ENCODE results near the gene FAM156A. TPM values are rescaled to one million over a fixed set of nuclear protein-coding genes. Genes with fewer than 3 reads are reported as not detected.
A peak's percentile ranks its signal among the peaks of the same experiment; 100 is the strongest.
"Not testable (repeated sequence)": the region's sequence is repeated elsewhere in the genome, so short reads cannot be mapped to it uniquely, and the experiment has no call there.

FAM156A gene
- polyA plus RNA-seq, 1 donor from 2014 or later: 66.6 TPM

- Histone ChIP-seq H3K4me3 (ENCODE audit: low read length) (peak overlapping the region; percentile 76), H3K27ac (ENCODE audit: low read length) (peak overlapping the region; percentile 98), H3K4me2 (ENCODE audit: low read length) (no peak overlapping the region), H3K79me2 (replicated peaks; ENCODE audit: insufficient read depth, low read length) (no peaks in the 10 kb centered on the region), H2AFZ (ENCODE audit: low read depth, low read length) (no peak overlapping the region), H3K36me3 (ENCODE audit: insufficient read depth, low read length) (no peaks in the 10 kb centered on the region), H3F3A (ENCODE audit: insufficient read depth, low read length, poor library complexity, severe bottlenecking) (no peaks in the 10 kb centered on the region), H3K9me3 (ENCODE audit: low read length) (no peaks in the 10 kb centered on the region), H3K9ac (ENCODE audit: low read length) (peak overlapping the region; percentile 92), H3K27me3 (ENCODE audit: insufficient read depth, low read depth, low read length) (no peaks in the 10 kb centered on the region), H3K9me2 (ENCODE audit: insufficient read depth, low read length) (no peaks in the 10 kb centered on the region), H4K20me1 (ENCODE audit: insufficient read depth) (no peaks in the 10 kb centered on the region)
- TF ChIP-seq EP300 (conservative IDR thresholded peaks at IDR 0.05; ENCODE audit: poor library complexity, severe bottlenecking) (no peak), SMC3 (conservative IDR thresholded peaks at IDR 0.05; ENCODE audit: poor library complexity) (no peak), EZH2 (IDR thresholded peaks at IDR 0.05; ENCODE audit: borderline replicate concordance, insufficient read depth, low read length, poor library complexity, severe bottlenecking) (no peak), POLR2AphosphoS5 (IDR thresholded peaks at IDR 0.05) (no peak), MXI1 (conservative IDR thresholded peaks at IDR 0.05; ENCODE audit: poor library complexity, severe bottlenecking) (no peak)
- TF ChIP-seq, protein P1, sequence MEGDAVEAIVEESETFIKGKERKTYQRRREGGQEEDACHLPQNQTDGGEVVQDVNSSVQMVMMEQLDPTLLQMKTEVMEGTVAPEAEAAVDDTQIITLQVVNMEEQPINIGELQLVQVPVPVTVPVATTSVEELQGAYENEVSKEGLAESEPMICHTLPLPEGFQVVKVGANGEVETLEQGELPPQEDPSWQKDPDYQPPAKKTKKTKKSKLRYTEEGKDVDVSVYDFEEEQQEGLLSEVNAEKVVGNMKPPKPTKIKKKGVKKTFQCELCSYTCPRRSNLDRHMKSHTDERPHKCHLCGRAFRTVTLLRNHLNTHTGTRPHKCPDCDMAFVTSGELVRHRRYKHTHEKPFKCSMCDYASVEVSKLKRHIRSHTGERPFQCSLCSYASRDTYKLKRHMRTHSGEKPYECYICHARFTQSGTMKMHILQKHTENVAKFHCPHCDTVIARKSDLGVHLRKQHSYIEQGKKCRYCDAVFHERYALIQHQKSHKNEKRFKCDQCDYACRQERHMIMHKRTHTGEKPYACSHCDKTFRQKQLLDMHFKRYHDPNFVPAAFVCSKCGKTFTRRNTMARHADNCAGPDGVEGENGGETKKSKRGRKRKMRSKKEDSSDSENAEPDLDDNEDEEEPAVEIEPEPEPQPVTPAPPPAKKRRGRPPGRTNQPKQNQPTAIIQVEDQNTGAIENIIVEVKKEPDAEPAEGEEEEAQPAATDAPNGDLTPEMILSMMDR (IDR thresholded peaks at IDR 0.05; ENCODE audit: poor library complexity, severe bottlenecking): no peak
Observed at GRCh38 chrX:52933213-52933612, 25.1 kb downstream of the FAM156A start.

GRCh38 chrX:52930214-52930613 is 28.1 kb downstream of the FAM156A start:
- H3K9me2 ChIP-seq (ENCODE audit: insufficient read depth, low read length); H3K79me2 ChIP-seq (replicated peaks; ENCODE audit: insufficient read depth, low read length); H3K27me3 ChIP-seq (ENCODE audit: insufficient read depth, low read depth, low read length); H3K9ac ChIP-seq (ENCODE audit: low read length); H4K20me1 ChIP-seq (ENCODE audit: insufficient read depth); H3K36me3 ChIP-seq (ENCODE audit: insufficient read depth, low read length); H3K4me3 ChIP-seq (ENCODE audit: low read length); H3K27ac ChIP-seq (ENCODE audit: low read length); H3K4me2 ChIP-seq (ENCODE audit: low read length); H3F3A ChIP-seq (ENCODE audit: insufficient read depth, low read length, poor library complexity, severe bottlenecking); H2AFZ ChIP-seq (ENCODE audit: low read depth, low read length); H3K9me3 ChIP-seq (ENCODE audit: low read length): not testable (repeated sequence)

GRCh38 chrX:52923781-52924241 is 34.5 kb downstream of the FAM156A start:
- Histone ChIP-seq H3K36me3 (ENCODE audit: insufficient read depth, low read length) (no peaks in the 10 kb centered on the region), H3K9me3 (ENCODE audit: low read length) (no peaks in the 10 kb centered on the region), H3K27ac (ENCODE audit: low read length) (no peak overlapping the region), H3K27me3 (ENCODE audit: insufficient read depth, low read depth, low read length) (no peaks in the 10 kb centered on the region), H3K4me3 (ENCODE audit: low read length) (no peak overlapping the region), H4K20me1 (ENCODE audit: insufficient read depth) (no peaks in the 10 kb centered on the region), H3K79me2 (replicated peaks; ENCODE audit: insufficient read depth, low read length) (no peaks in the 10 kb centered on the region), H2AFZ (ENCODE audit: low read depth, low read length) (no peak overlapping the region), H3K9ac (ENCODE audit: low read length) (no peak overlapping the region), H3K9me2 (ENCODE audit: insufficient read depth, low read length) (no peaks in the 10 kb centered on the region), H3K4me2 (ENCODE audit: low read length) (no peak overlapping the region), H3F3A (ENCODE audit: insufficient read depth, low read length, poor library complexity, severe bottlenecking) (no peaks in the 10 kb centered on the region)
- TF ChIP-seq SMC3 (conservative IDR thresholded peaks at IDR 0.05; ENCODE audit: poor library complexity) (no peak), EP300 (conservative IDR thresholded peaks at IDR 0.05; ENCODE audit: poor library complexity, severe bottlenecking) (no peak), REST (IDR thresholded peaks at IDR 0.05; ENCODE audit: borderline replicate concordance) (no peak), RAD21 (conservative IDR thresholded peaks at IDR 0.05) (no peak), TAF1 (IDR thresholded peaks at IDR 0.05; ENCODE audit: low read depth) (no peak), MXI1 (conservative IDR thresholded peaks at IDR 0.05; ENCODE audit: poor library complexity, severe bottlenecking) (no peak), EZH2 (IDR thresholded peaks at IDR 0.05; ENCODE audit: borderline replicate concordance, insufficient read depth, low read length, poor library complexity, severe bottlenecking) (no peak)
- TF ChIP-seq, protein P1 (IDR thresholded peaks at IDR 0.05; ENCODE audit: poor library complexity, severe bottlenecking): no peak

DNA sequence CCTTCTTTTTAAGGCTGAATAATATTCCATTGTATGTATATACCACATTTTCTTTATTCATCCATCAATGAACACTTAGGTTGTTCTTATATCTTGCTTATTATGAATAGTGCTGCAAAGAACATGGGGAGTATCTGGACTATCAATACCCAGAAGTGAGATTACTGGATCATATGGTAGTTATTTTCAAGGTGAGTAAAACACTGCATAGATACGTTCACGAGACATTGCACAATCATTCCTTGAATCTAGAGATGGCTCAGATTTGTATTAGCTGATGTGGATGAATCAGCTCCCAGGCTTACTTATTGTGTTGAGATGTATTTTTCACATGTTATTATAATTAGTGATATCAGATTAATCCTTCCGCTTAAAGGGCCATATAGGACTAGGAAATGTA is 43.6 kb downstream of the FAM156A start:
- not testable (repeated sequence) for H3K4me3 ChIP-seq (ENCODE audit: low read length); H3F3A ChIP-seq (ENCODE audit: insufficient read depth, low read length, poor library complexity, severe bottlenecking); H3K27me3 ChIP-seq (ENCODE audit: insufficient read depth, low read depth, low read length); H3K9me3 ChIP-seq (ENCODE audit: low read length); H3K9ac ChIP-seq (ENCODE audit: low read length); H3K27ac ChIP-seq (ENCODE audit: low read length); H3K4me2 ChIP-seq (ENCODE audit: low read length); H2AFZ ChIP-seq (ENCODE audit: low read depth, low read length); H3K9me2 ChIP-seq (ENCODE audit: insufficient read depth, low read length); H3K79me2 ChIP-seq (replicated peaks; ENCODE audit: insufficient read depth, low read length); H3K36me3 ChIP-seq (ENCODE audit: insufficient read depth, low read length); H4K20me1 ChIP-seq (ENCODE audit: insufficient read depth)
